ENCODE measurements around the gene ZSCAN5A.
"Not testable (repeated sequence)": the region's sequence is repeated elsewhere in the genome, so short reads cannot be mapped to it uniquely, and the experiment has no call there.

- not testable (repeated sequence) for TF ChIP-seq CTCF, POLR2A, EP300 (IDR thresholded peaks at IDR 0.05)
Measured at GRCh38 chr19:56339031-56339430, 24.4 kb upstream of the ZSCAN5A start.

Data from tibial nerve (tissue), 4 donors.